PC-3 (cell line): ENCODE results near the gene RNF114. TPM values are rescaled to one million over a fixed set of nuclear protein-coding genes. Genes with fewer than 3 reads are reported as not detected.

ENCODE experiments used
- ATAC-seq: fragments of 200-7000 bp; cut with Tn5 transposase; 2 replicates; pipeline ENCODE4 v1.9.1; 2020; ENCODE audit warnings: mild to moderate bottlenecking, moderate library complexity
- BruUV-seq: library from RNA; stranded (reverse); fragments of 400-500 nt; replicated peaks from 2 replicates; lab custom pipeline; 2021; lab: Mats Ljungman, UMichigan
- CTCF ChIA-PET: fragments of 300-600 bp; sonication (Branson Sonifier 250); formaldehyde crosslinking; loops from one replicate; lab custom pipeline; 2022; ENCODE audit warnings: antibody characterized with exemption; lab: Charles Lee
- POLR2A ChIA-PET: fragments of 300-600 bp; sonication (Branson Sonifier 250); formaldehyde crosslinking; loops from one replicate; lab custom pipeline; 2022; ENCODE audit warnings: antibody characterized with exemption; ENCODE audit not compliant: unreplicated experiment; lab: Charles Lee
- DNase-seq: peaks from one replicate; pipeline ENCODE4 v3.0.0-alpha.2; 2015
- H2AFZ ChIP-seq: fragments of 300-600 bp; sonication (generic); 2 replicates; pipeline ENCODE4 v1.6.0; 2016; ENCODE audit warnings: antibody characterized with exemption, low read length
- H3F3A ChIP-seq: fragments of 300-600 bp; sonication (generic); one replicate; pipeline ENCODE4 v1.6.0; 2017; ENCODE audit warnings: antibody characterized with exemption, low read length, control low read depth, mild to moderate bottlenecking; ENCODE audit not compliant: unreplicated experiment
- H3K27ac ChIP-seq: fragments of 300-600 bp; sonication (generic); 2 replicates; pipeline ENCODE4 v1.5.1; 2016; ENCODE audit warnings: mild to moderate bottlenecking, low read length
- H3K27me3 ChIP-seq: fragments of 300-600 bp; sonication (generic); 2 replicates; pipeline ENCODE4 v1.6.1; 2016; ENCODE audit warnings: low read length, mixed read lengths
- H3K36me3 ChIP-seq: fragments of 300-600 bp; sonication (generic); 2 replicates; pipeline ENCODE4 v1.6.1; 2016; ENCODE audit warnings: low read depth, mixed run types, low read length, mixed read lengths
- H3K4me1 ChIP-seq: fragments of 300-600 bp; sonication (generic); 2 replicates; pipeline ENCODE4 v1.5.1; 2016; ENCODE audit warnings: low read length; ENCODE audit not compliant: insufficient read depth
- H3K4me2 ChIP-seq: fragments of 300-600 bp; sonication (generic); 2 replicates; pipeline ENCODE4 v1.6.0; 2016; ENCODE audit warnings: low read length
- H3K4me3 ChIP-seq: fragments of 300-600 bp; sonication (generic); 2 replicates; pipeline ENCODE4 v1.5.1; 2016; ENCODE audit warnings: mild to moderate bottlenecking, low read length, mixed read lengths
- H3K79me2 ChIP-seq: fragments of 300-600 bp; sonication (generic); 2 replicates; pipeline ENCODE4 v1.6.1; 2017; ENCODE audit warnings: low read length, mixed read lengths
- H3K9ac ChIP-seq: fragments of 300-600 bp; sonication (generic); 2 replicates; pipeline ENCODE4 v1.6.0; 2016; ENCODE audit warnings: mild to moderate bottlenecking, low read length
- H3K9me2 ChIP-seq: fragments of 300-600 bp; sonication (generic); replicated peaks from 2 replicates; pipeline ENCODE4 v1.6.1; 2016; ENCODE audit warnings: mixed run types, low read length, mixed read lengths
- H3K9me3 ChIP-seq: fragments of 300-600 bp; sonication (generic); 2 replicates; pipeline ENCODE4 v1.6.1; 2016; ENCODE audit warnings: low read length, mixed read lengths
- H4K20me1 ChIP-seq: fragments of 300-600 bp; sonication (generic); 2 replicates; pipeline ENCODE4 v1.6.1; 2016; ENCODE audit warnings: low read length, mixed read lengths
- EZH2 ChIP-seq: fragments of 300-600 bp; sonication (generic); IDR thresholded peaks from one replicate; pipeline ENCODE4 v1.6.1; 2017; ENCODE audit warnings: antibody characterized with exemption, mild to moderate bottlenecking, low read length; ENCODE audit not compliant: unreplicated experiment
- EZH2phosphoT487 ChIP-seq: fragments of 300-600 bp; sonication (generic); IDR thresholded peaks from 2 replicates; pipeline ENCODE4 v1.6.1; 2018; ENCODE audit warnings: mild to moderate bottlenecking, antibody characterized with exemption, low read length, borderline replicate concordance
- intact Hi-C: fragments of 100-400 bp; cut with micrococcal nuclease; formaldehyde crosslinking; loops from 2 replicates; pipeline ENCODE4 v1.9.0; 2023
- total RNA-seq: library from RNA; depleted of rRNA; stranded (reverse); fragments of >200 nt; gene quantifications from 2 replicates; pipeline ENCODE4 v1.2.3, GENCODE V29; 2014
- TF ChIP-seq, protein P1 (sequence below): fragments of 300-600 bp; sonication (generic); conservative IDR thresholded peaks from 2 replicates; pipeline ENCODE4 v1.5.1; 2017; ENCODE audit warnings: antibody characterized with exemption, low read depth, mild to moderate bottlenecking, low read length

Gene RNF114
- total RNA-seq, 1 experiment from 2014 or later: 133 TPM

DNA sequence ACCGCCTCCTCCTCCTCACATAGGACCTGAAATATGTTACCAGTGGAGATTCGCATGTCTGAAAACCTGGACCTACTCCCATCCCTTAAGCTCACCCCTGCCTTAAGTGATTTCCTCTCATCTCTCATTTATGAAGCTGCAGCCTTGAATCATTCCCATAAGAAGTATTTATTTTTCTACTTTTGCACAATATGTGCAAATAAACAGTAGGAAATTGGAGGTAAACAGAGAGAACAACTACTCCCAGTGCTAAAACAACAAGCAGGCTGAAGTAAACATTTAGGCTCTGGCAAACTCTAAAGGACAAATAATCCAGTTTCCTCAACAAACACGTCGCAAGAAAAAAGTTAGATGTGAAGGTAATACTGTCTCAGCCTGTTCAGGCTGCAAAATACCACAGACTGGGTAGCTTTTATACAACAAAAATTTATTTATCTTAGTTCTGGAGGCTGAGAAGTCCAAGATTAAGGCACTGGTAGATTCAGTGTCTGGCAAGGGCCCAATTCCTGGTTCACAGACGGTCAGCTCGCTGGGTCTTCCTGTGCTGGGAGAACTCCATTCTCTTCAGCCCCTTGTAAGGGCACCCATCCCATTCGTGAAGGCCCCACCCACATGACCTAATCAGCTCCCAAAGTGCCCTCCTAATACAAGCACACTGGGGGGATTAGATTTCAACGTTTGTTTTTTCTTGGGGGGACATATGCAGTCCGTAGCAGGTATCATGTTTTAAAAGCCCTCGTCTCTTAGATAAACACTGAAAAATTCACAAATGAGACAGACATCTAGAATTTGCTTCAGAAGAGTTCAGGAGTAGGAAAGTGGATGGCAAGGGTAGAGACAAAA is 36.4 kb upstream of the RNF114 start:
- no peaks in the 10 kb centered on the region for H3K9me2 ChIP-seq
- intact Hi-C loops: no loop called here
- no peak overlapping the region for H3K27ac ChIP-seq
- TF ChIP-seq, protein P1, sequence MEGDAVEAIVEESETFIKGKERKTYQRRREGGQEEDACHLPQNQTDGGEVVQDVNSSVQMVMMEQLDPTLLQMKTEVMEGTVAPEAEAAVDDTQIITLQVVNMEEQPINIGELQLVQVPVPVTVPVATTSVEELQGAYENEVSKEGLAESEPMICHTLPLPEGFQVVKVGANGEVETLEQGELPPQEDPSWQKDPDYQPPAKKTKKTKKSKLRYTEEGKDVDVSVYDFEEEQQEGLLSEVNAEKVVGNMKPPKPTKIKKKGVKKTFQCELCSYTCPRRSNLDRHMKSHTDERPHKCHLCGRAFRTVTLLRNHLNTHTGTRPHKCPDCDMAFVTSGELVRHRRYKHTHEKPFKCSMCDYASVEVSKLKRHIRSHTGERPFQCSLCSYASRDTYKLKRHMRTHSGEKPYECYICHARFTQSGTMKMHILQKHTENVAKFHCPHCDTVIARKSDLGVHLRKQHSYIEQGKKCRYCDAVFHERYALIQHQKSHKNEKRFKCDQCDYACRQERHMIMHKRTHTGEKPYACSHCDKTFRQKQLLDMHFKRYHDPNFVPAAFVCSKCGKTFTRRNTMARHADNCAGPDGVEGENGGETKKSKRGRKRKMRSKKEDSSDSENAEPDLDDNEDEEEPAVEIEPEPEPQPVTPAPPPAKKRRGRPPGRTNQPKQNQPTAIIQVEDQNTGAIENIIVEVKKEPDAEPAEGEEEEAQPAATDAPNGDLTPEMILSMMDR: no peak
- POLR2A ChIA-PET: interaction anchor here (0.6 kb wide), 1 partner anchor 17 kb away, joined by 25 read pairs; no protein-coding TSS in a partner anchor
- no peak overlapping the region for H3K4me2 ChIP-seq
- no peak overlapping the region for H2AFZ ChIP-seq
- no TSS peak for BruUV-seq
- no peak overlapping the region for H3K9ac ChIP-seq
- H3K27me3 ChIP-seq: no peaks in the 10 kb centered on the region
- no peaks in the 10 kb centered on the region for H3K79me2 ChIP-seq
- H3K4me1 ChIP-seq: no peaks in the 10 kb centered on the region
- no peaks in the 10 kb centered on the region for H3K9me3 ChIP-seq
- no peak overlapping the region for H3K4me3 ChIP-seq
- peaks cover 9% of the 10 kb centered on the region for H3K36me3 ChIP-seq
- DNase-seq: no peak
- H3F3A ChIP-seq: no peaks in the 10 kb centered on the region
- CTCF ChIA-PET: interaction anchor here (0.6 to 1.9 kb wide), 2 partner anchors 11 to 93 kb away, joined by 3 to 8 read pairs; no protein-coding TSS in a partner anchor
- ATAC-seq: no peak
- H4K20me1 ChIP-seq: no peaks in the 10 kb centered on the region

GRCh38 chr20:49901588-49901987 is 34.6 kb upstream of the RNF114 start:
- H3K79me2 ChIP-seq: no peaks in the 10 kb centered on the region
- H3K27me3 ChIP-seq: no peaks in the 10 kb centered on the region
- DNase-seq: no peak
- no peak overlapping the region for H3K4me3 ChIP-seq
- peaks cover 23% of the 10 kb centered on the region for H3K36me3 ChIP-seq
- ChIA-PET POLR2A (no interaction called here), CTCF (no interaction called here)
- H3K9me3 ChIP-seq: no peaks in the 10 kb centered on the region
- no peaks in the 10 kb centered on the region for H3K9me2 ChIP-seq
- no peaks in the 10 kb centered on the region for H3K4me1 ChIP-seq
- no peak overlapping the region for H3K27ac ChIP-seq
- H3F3A ChIP-seq: no peaks in the 10 kb centered on the region
- no peaks in the 10 kb centered on the region for H4K20me1 ChIP-seq
- intact Hi-C loops: no loop called here
- ATAC-seq: no peak
- no TSS peak for BruUV-seq
- no peak overlapping the region for H3K9ac ChIP-seq
- no peak overlapping the region for H2AFZ ChIP-seq
- H3K4me2 ChIP-seq: no peak overlapping the region
- TF ChIP-seq EZH2: no peak
- TF ChIP-seq EZH2phosphoT487: no peak
- TF ChIP-seq, protein P1: no peak
